ENCODE data around the gene PSMG2. TPM values are rescaled to one million over a fixed set of nuclear protein-coding genes. Genes with fewer than 3 reads are reported as not detected.

The PSMG2 gene
- total RNA-seq, 4 donors from 2014 or later, result 62.4 to 70.2 (median 69.0) TPM

GRCh38 chr18:12721495-12722275 lies 18.8 kb downstream of the PSMG2 start:
- Histone ChIP-seq H3K4me3 (no peak overlapping the region), H3K4me1 (no peaks in the 10 kb centered on the region), H3K9me3 (no peaks in the 10 kb centered on the region), H3K27ac (no peak overlapping the region), H3K27me3 (no peaks in the 10 kb centered on the region), H3K36me3 (no peaks in the 10 kb centered on the region)
- intact Hi-C loops (cut with DNase I; ENCODE audit: low total_unique reads), result no loop called here
- no peak for TF ChIP-seq POLR2A (IDR thresholded peaks at IDR 0.05)
- TF ChIP-seq, protein P1, sequence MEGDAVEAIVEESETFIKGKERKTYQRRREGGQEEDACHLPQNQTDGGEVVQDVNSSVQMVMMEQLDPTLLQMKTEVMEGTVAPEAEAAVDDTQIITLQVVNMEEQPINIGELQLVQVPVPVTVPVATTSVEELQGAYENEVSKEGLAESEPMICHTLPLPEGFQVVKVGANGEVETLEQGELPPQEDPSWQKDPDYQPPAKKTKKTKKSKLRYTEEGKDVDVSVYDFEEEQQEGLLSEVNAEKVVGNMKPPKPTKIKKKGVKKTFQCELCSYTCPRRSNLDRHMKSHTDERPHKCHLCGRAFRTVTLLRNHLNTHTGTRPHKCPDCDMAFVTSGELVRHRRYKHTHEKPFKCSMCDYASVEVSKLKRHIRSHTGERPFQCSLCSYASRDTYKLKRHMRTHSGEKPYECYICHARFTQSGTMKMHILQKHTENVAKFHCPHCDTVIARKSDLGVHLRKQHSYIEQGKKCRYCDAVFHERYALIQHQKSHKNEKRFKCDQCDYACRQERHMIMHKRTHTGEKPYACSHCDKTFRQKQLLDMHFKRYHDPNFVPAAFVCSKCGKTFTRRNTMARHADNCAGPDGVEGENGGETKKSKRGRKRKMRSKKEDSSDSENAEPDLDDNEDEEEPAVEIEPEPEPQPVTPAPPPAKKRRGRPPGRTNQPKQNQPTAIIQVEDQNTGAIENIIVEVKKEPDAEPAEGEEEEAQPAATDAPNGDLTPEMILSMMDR (IDR thresholded peaks at IDR 0.05), result no peak
- DNase-seq, result no peak

GRCh38 chr18:12722731-12723130 lies 19.9 kb downstream of the PSMG2 start:
- Histone ChIP-seq H3K27me3 (no peaks in the 10 kb centered on the region), H3K4me1 (no peaks in the 10 kb centered on the region), H3K36me3 (no peaks in the 10 kb centered on the region), H3K4me3 (no peak overlapping the region), H3K9me3 (no peaks in the 10 kb centered on the region), H3K27ac (no peak overlapping the region)
- intact Hi-C loops (cut with DNase I; ENCODE audit: low total_unique reads), result no loop called here
- no peak for TF ChIP-seq POLR2A (IDR thresholded peaks at IDR 0.05)
- TF ChIP-seq, protein P1 (IDR thresholded peaks at IDR 0.05), result no peak
- no peak for DNase-seq

- no peak overlapping the region for H3K27ac ChIP-seq
- DNase-seq, result no peak
- TF ChIP-seq, protein P1 (IDR thresholded peaks at IDR 0.05), result no peak
- TF ChIP-seq POLR2A (IDR thresholded peaks at IDR 0.05), result no peak
- no peaks in the 10 kb centered on the region for H3K9me3 ChIP-seq
- H3K4me1 ChIP-seq, result no peaks in the 10 kb centered on the region
- intact Hi-C loops (cut with DNase I; ENCODE audit: low total_unique reads), result loop anchor here (5.0 kb wide), 1 partner anchor 211 kb away; no protein-coding TSS in a partner anchor
- H3K4me3 ChIP-seq, result no peak overlapping the region
- no peaks in the 10 kb centered on the region for H3K27me3 ChIP-seq
- H3K36me3 ChIP-seq, result no peaks in the 10 kb centered on the region
Measured at GRCh38 chr18:12726331-12726730, 23.5 kb downstream of the PSMG2 start.

GRCh38 chr18:12726774-12727550 lies 24.1 kb downstream of the PSMG2 start:
- intact Hi-C loops (cut with DNase I; ENCODE audit: low total_unique reads), result loop anchor here (5.0 kb wide), 1 partner anchor 210 kb away; no protein-coding TSS in a partner anchor
- H3K27ac ChIP-seq, result no peak overlapping the region
- no peaks in the 10 kb centered on the region for H3K9me3 ChIP-seq
- no peaks in the 10 kb centered on the region for H3K4me1 ChIP-seq
- no peak overlapping the region for H3K4me3 ChIP-seq
- DNase-seq, result peak; percentile 30 to 61
- no peaks in the 10 kb centered on the region for H3K36me3 ChIP-seq
- H3K27me3 ChIP-seq, result no peaks in the 10 kb centered on the region
- TF ChIP-seq POLR2A (IDR thresholded peaks at IDR 0.05), result no peak
- TF ChIP-seq, protein P1 (IDR thresholded peaks at IDR 0.05), result peak; percentile 81 to 91 (median 88)

Data from uterus (tissue), 4 donors.